Activated naive CD8-positive, alpha-beta T cell treated with anti-CD3 and anti-CD28 coated beads, Interleukin-2, amount 50 U/mL, for 24 hours (primary cell): ENCODE measurements around the gene GHDC.

Experiments used
- ATAC-seq: fragments of 150-1000 bp; cut with Tn5 transposase; one replicate; pipeline ENCODE4 v1.10.0; 2021
- DNase-seq: peaks from one replicate; pipeline ENCODE4 v3.0.0; 2021
- H3K27ac Mint-ChIP-seq: one replicate; pipeline ENCODE4 v1.8.0; 2021; ENCODE audit warnings: mild to moderate bottlenecking, mixed read lengths
- H3K27me3 Mint-ChIP-seq: one replicate; pipeline ENCODE4 v1.8.0; 2021; ENCODE audit warnings: mixed read lengths
- H3K36me3 Mint-ChIP-seq: one replicate; pipeline ENCODE4 v1.8.0; 2021; ENCODE audit warnings: low read depth, mixed read lengths
- H3K4me1 Mint-ChIP-seq: one replicate; pipeline ENCODE4 v1.8.0; 2021; ENCODE audit warnings: mixed read lengths
- H3K4me3 Mint-ChIP-seq: one replicate; pipeline ENCODE4 v1.8.0; 2021; ENCODE audit warnings: mild to moderate bottlenecking, moderate library complexity, mixed read lengths
- H3K9me3 Mint-ChIP-seq: one replicate; pipeline ENCODE4 v1.8.0; 2021; ENCODE audit warnings: mixed read lengths

Gene GHDC

GRCh38 chr17:42182927-42183734 is 11.2 kb downstream of the GHDC start:
- ATAC-seq (no peak), DNase-seq (no peak)
- Mint-ChIP-seq H3K27ac (peak overlapping the region; percentile 87), H3K36me3 (no peaks in the 10 kb centered on the region), H3K27me3 (peaks cover 20% of the 10 kb centered on the region), H3K9me3 (no peaks in the 10 kb centered on the region), H3K4me3 (peak overlapping the region; percentile 88), H3K4me1 (peaks cover 49% of the 10 kb centered on the region)

GRCh38 chr17:42181851-42182207 is 12.5 kb downstream of the GHDC start:
- Mint-ChIP-seq H3K4me1 (peaks cover 49% of the 10 kb centered on the region), H3K27ac (no peak overlapping the region), H3K27me3 (peaks cover 23% of the 10 kb centered on the region), H3K36me3 (peaks cover 3% of the 10 kb centered on the region), H3K9me3 (no peaks in the 10 kb centered on the region), H3K4me3 (peak overlapping the region; percentile 59)
- no peak for DNase-seq
- ATAC-seq = no peak

- Mint-ChIP-seq H3K9me3 (no peaks in the 10 kb centered on the region), H3K27me3 (peaks cover 23% of the 10 kb centered on the region), H3K36me3 (peaks cover 3% of the 10 kb centered on the region), H3K4me3 (peak within 1 kb of the TSS; percentile 59), H3K4me1 (peaks cover 49% of the 10 kb centered on the region), H3K27ac (no peak within 1 kb of the TSS)
- peak; percentile 49 for ATAC-seq
- DNase-seq = peak; percentile 88
Measured at GRCh38 chr17:42180922-42181850, 13.1 kb downstream of the GHDC start, which contains the start of gene KCNH4. TSS of gene KCNH4 (minus strand) at chr17:42181142. CDS start at chr17:42180945, 197 bp downstream.

- Mint-ChIP-seq H3K36me3 (peaks cover 4% of the 10 kb centered on the region), H3K27ac (no peak overlapping the region), H3K4me3 (peak overlapping the region; percentile 48), H3K9me3 (no peaks in the 10 kb centered on the region), H3K4me1 (peaks cover 49% of the 10 kb centered on the region), H3K27me3 (peaks cover 23% of the 10 kb centered on the region)
- ATAC-seq (no peak), DNase-seq (no peak)
Measured at GRCh38 chr17:42180411-42180921, 13.8 kb downstream of the GHDC start.

- no peak for ATAC-seq
- Mint-ChIP-seq H3K4me3 (peak overlapping the region; percentile 48), H3K4me1 (peaks cover 46% of the 10 kb centered on the region), H3K9me3 (no peaks in the 10 kb centered on the region), H3K36me3 (peaks cover 4% of the 10 kb centered on the region), H3K27me3 (peaks cover 23% of the 10 kb centered on the region), H3K27ac (no peak overlapping the region)
- DNase-seq = peak; percentile 30
Measured at GRCh38 chr17:42179911-42180410, 14.3 kb downstream of the GHDC start.

- DNase-seq (no peak), ATAC-seq (no peak)
- H3K36me3 Mint-ChIP-seq = peaks cover 4% of the 10 kb centered on the region
- H3K27ac Mint-ChIP-seq = no peak overlapping the region
- H3K4me1 Mint-ChIP-seq = peaks cover 41% of the 10 kb centered on the region
- peaks cover 23% of the 10 kb centered on the region for H3K27me3 Mint-ChIP-seq
- no peaks in the 10 kb centered on the region for H3K9me3 Mint-ChIP-seq
- H3K4me3 Mint-ChIP-seq = no peak overlapping the region
Measured at GRCh38 chr17:42179335-42179734, 15.0 kb downstream of the GHDC start.

GRCh38 chr17:42178817-42179216 is 15.5 kb downstream of the GHDC start:
- Mint-ChIP-seq H3K9me3 (no peaks in the 10 kb centered on the region), H3K4me1 (peaks cover 37% of the 10 kb centered on the region), H3K27me3 (peaks cover 23% of the 10 kb centered on the region), H3K36me3 (peaks cover 4% of the 10 kb centered on the region), H3K4me3 (no peak overlapping the region), H3K27ac (no peak overlapping the region)
- ATAC-seq = no peak
- peak; percentile 32 for DNase-seq

GRCh38 chr17:42177684-42178083 is 16.6 kb downstream of the GHDC start:
- peaks cover 26% of the 10 kb centered on the region for H3K4me1 Mint-ChIP-seq
- DNase-seq (no peak), ATAC-seq (no peak)
- H3K27me3 Mint-ChIP-seq = peaks cover 23% of the 10 kb centered on the region
- peaks cover 4% of the 10 kb centered on the region for H3K36me3 Mint-ChIP-seq
- H3K27ac Mint-ChIP-seq = no peak overlapping the region
- no peak overlapping the region for H3K4me3 Mint-ChIP-seq
- no peaks in the 10 kb centered on the region for H3K9me3 Mint-ChIP-seq

- DNase-seq (no peak), ATAC-seq (no peak)
- Mint-ChIP-seq H3K36me3 (peaks cover 4% of the 10 kb centered on the region), H3K4me3 (no peak overlapping the region), H3K27me3 (peaks cover 12% of the 10 kb centered on the region), H3K9me3 (no peaks in the 10 kb centered on the region), H3K27ac (no peak overlapping the region), H3K4me1 (peaks cover 10% of the 10 kb centered on the region)
Measured at GRCh38 chr17:42174126-42174783, 20.0 kb downstream of the GHDC start.

GRCh38 chr17:42171831-42172230 is 22.5 kb downstream of the GHDC start:
- ATAC-seq = no peak
- Mint-ChIP-seq H3K27me3 (peaks cover 2% of the 10 kb centered on the region), H3K9me3 (no peaks in the 10 kb centered on the region), H3K4me1 (no peaks in the 10 kb centered on the region), H3K4me3 (no peak overlapping the region), H3K27ac (no peak overlapping the region), H3K36me3 (peaks cover 2% of the 10 kb centered on the region)
- DNase-seq = no peak

- H3K4me1 Mint-ChIP-seq = no peaks in the 10 kb centered on the region
Measured at GRCh38 chr17:42169351-42169750, 24.9 kb downstream of the GHDC start.

GRCh38 chr17:42167807-42168206 is 26.5 kb downstream of the GHDC start:
- H3K36me3 Mint-ChIP-seq = no peaks in the 10 kb centered on the region
- no peak overlapping the region for H3K4me3 Mint-ChIP-seq
- H3K4me1 Mint-ChIP-seq = no peaks in the 10 kb centered on the region
- no peak overlapping the region for H3K27ac Mint-ChIP-seq
- H3K9me3 Mint-ChIP-seq = no peaks in the 10 kb centered on the region
- ATAC-seq (no peak), DNase-seq (no peak)
- H3K27me3 Mint-ChIP-seq = peaks cover 2% of the 10 kb centered on the region

More at GRCh38 chr17:42169351-42169750, 24.9 kb downstream of the GHDC start:
- peaks cover 2% of the 10 kb centered on the region for H3K27me3 Mint-ChIP-seq
- H3K9me3 Mint-ChIP-seq = no peaks in the 10 kb centered on the region
- no peaks in the 10 kb centered on the region for H3K36me3 Mint-ChIP-seq
- no peak overlapping the region for H3K4me3 Mint-ChIP-seq
- no peak overlapping the region for H3K27ac Mint-ChIP-seq
- DNase-seq (no peak), ATAC-seq (no peak)

- Mint-ChIP-seq H3K4me1 (no peaks in the 10 kb centered on the region), H3K27ac (no peak overlapping the region), H3K4me3 (no peak overlapping the region), H3K36me3 (no peaks in the 10 kb centered on the region), H3K9me3 (no peaks in the 10 kb centered on the region), H3K27me3 (peaks cover 2% of the 10 kb centered on the region)
- no peak for DNase-seq
- ATAC-seq = no peak
Measured at GRCh38 chr17:42166196-42166763, 28.0 kb downstream of the GHDC start.

GRCh38 chr17:42165751-42166150 is 28.5 kb downstream of the GHDC start:
- Mint-ChIP-seq H3K9me3 (no peaks in the 10 kb centered on the region), H3K4me1 (no peaks in the 10 kb centered on the region), H3K27me3 (no peaks in the 10 kb centered on the region), H3K27ac (no peak overlapping the region), H3K36me3 (no peaks in the 10 kb centered on the region), H3K4me3 (no peak overlapping the region)
- no peak for ATAC-seq
- DNase-seq = no peak
